Liver (tissue), 3 donors: ENCODE measurements around the gene JAGN1.
"Not testable (repeated sequence)": the region's sequence is repeated elsewhere in the genome, so short reads cannot be mapped to it uniquely, and the experiment has no call there.

Experiments used
- FOXA1 ChIP-seq: IDR thresholded peaks from 2 replicates; pipeline ENCODE4 v1.6.1; 2016; ENCODE audit warnings: antibody characterized with exemption
- GABPA ChIP-seq, 2 donors: IDR thresholded peaks in 1 of 2; conservative IDR thresholded peaks in 1 of 2; 2 replicates each; pipeline ENCODE4 v1.6.1; 2016; ENCODE audit warnings: antibody characterized with exemption in 2 of 2, mild to moderate bottlenecking in 1 of 2, moderate library complexity in 1 of 2
- HNF4A ChIP-seq, 2 donors: conservative IDR thresholded peaks; 2 replicates each; pipeline ENCODE4 v1.6.1; 2016; ENCODE audit warnings: antibody characterized with exemption in 2 of 2, mild to moderate bottlenecking in 2 of 2
- JUND ChIP-seq, 2 donors: IDR thresholded peaks; 2 replicates each; pipeline ENCODE4 v1.6.1; 2016; ENCODE audit warnings: antibody characterized with exemption in 2 of 2
- MAX ChIP-seq: IDR thresholded peaks from 2 replicates; pipeline ENCODE4 v1.6.1; 2016; ENCODE audit warnings: antibody characterized with exemption
- RAD21 ChIP-seq, 2 donors: IDR thresholded peaks; 2 replicates each; pipeline ENCODE4 v1.6.1; 2016; ENCODE audit warnings: antibody characterized with exemption in 2 of 2, mild to moderate bottlenecking in 2 of 2
- RXRA ChIP-seq, 2 donors: IDR thresholded peaks; 2 replicates each; pipeline ENCODE4 v1.6.1; 2017 to 2018; ENCODE audit warnings: antibody characterized with exemption in 2 of 2, mild to moderate bottlenecking in 1 of 2
- SP1 ChIP-seq: IDR thresholded peaks from 2 replicates; pipeline ENCODE4 v1.6.1; 2018; ENCODE audit warnings: antibody characterized with exemption, mild to moderate bottlenecking
- TAF1 ChIP-seq: conservative IDR thresholded peaks from 2 replicates; pipeline ENCODE4 v1.6.1; 2016; ENCODE audit warnings: antibody characterized with exemption, mild to moderate bottlenecking
- YY1 ChIP-seq: IDR thresholded peaks from 2 replicates; pipeline ENCODE4 v1.6.1; 2016; ENCODE audit warnings: antibody characterized with exemption, mild to moderate bottlenecking
- ZBTB33 ChIP-seq: IDR thresholded peaks from 2 replicates; pipeline ENCODE4 v1.6.1; 2016; ENCODE audit warnings: antibody characterized with exemption
- TF ChIP-seq, protein P1 (sequence below): fragments of 150-350 bp; IDR thresholded peaks from 2 replicates; pipeline ENCODE4 v1.5.1; 2017; ENCODE audit warnings: improper control_type of control experiment, low read depth, low read length; ENCODE audit not compliant: missing input control
- TF ChIP-seq, protein P2 (sequence below): IDR thresholded peaks from 2 replicates; pipeline ENCODE4 v1.6.1; 2016; ENCODE audit warnings: antibody characterized with exemption, mild to moderate bottlenecking
- TF ChIP-seq, protein P3 (sequence below): IDR thresholded peaks from 2 replicates; pipeline ENCODE4 v1.6.1; 2016; ENCODE audit warnings: antibody characterized with exemption
- donor health status: healthy.
- donor health status: healthy.

DNA sequence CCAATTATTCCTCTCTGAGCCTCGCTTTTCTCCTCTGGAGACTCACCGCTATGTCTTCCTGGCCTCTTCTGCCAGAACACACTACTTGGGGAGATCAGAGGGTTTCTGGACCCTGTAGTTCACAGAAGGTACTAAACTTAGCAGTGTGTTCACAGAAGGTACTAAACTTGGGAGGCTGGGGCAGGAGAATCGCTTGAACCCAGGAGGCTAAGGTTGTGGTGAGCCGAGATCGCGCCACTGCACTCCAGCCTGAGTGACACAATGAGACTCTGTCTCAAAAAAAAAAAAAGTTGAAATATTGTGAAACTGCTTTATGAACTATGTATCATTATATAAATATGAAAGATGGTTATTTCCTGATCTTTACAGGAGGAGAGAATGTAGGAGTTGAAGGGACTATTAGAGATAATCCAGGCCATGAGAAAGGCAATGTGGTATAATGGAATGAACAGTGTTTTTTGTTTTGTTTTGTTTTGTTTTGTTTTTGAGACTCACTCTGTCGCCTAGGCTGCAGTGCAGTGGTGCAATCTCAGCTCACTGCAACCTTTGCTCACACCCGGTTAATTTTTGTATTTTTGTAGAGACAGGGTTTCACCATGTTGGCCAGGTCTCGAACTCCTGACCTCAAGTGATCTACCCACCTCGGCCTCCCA, 6.5 kb downstream of the JAGN1 start:
- TF ChIP-seq, protein P1, sequence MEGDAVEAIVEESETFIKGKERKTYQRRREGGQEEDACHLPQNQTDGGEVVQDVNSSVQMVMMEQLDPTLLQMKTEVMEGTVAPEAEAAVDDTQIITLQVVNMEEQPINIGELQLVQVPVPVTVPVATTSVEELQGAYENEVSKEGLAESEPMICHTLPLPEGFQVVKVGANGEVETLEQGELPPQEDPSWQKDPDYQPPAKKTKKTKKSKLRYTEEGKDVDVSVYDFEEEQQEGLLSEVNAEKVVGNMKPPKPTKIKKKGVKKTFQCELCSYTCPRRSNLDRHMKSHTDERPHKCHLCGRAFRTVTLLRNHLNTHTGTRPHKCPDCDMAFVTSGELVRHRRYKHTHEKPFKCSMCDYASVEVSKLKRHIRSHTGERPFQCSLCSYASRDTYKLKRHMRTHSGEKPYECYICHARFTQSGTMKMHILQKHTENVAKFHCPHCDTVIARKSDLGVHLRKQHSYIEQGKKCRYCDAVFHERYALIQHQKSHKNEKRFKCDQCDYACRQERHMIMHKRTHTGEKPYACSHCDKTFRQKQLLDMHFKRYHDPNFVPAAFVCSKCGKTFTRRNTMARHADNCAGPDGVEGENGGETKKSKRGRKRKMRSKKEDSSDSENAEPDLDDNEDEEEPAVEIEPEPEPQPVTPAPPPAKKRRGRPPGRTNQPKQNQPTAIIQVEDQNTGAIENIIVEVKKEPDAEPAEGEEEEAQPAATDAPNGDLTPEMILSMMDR = not testable (repeated sequence)
- TF ChIP-seq, protein P2, sequence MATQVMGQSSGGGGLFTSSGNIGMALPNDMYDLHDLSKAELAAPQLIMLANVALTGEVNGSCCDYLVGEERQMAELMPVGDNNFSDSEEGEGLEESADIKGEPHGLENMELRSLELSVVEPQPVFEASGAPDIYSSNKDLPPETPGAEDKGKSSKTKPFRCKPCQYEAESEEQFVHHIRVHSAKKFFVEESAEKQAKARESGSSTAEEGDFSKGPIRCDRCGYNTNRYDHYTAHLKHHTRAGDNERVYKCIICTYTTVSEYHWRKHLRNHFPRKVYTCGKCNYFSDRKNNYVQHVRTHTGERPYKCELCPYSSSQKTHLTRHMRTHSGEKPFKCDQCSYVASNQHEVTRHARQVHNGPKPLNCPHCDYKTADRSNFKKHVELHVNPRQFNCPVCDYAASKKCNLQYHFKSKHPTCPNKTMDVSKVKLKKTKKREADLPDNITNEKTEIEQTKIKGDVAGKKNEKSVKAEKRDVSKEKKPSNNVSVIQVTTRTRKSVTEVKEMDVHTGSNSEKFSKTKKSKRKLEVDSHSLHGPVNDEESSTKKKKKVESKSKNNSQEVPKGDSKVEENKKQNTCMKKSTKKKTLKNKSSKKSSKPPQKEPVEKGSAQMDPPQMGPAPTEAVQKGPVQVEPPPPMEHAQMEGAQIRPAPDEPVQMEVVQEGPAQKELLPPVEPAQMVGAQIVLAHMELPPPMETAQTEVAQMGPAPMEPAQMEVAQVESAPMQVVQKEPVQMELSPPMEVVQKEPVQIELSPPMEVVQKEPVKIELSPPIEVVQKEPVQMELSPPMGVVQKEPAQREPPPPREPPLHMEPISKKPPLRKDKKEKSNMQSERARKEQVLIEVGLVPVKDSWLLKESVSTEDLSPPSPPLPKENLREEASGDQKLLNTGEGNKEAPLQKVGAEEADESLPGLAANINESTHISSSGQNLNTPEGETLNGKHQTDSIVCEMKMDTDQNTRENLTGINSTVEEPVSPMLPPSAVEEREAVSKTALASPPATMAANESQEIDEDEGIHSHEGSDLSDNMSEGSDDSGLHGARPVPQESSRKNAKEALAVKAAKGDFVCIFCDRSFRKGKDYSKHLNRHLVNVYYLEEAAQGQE = not testable (repeated sequence)
- not testable (repeated sequence) for TF ChIP-seq TAF1; JUND (IDR thresholded peaks at IDR 0.05); FOXA1; YY1; RAD21 (IDR thresholded peaks at IDR 0.05); GABPA (IDR thresholded peaks at IDR 0.05 in 1 of 2, conservative IDR thresholded peaks at IDR 0.05 in 1 of 2); MAX; ZBTB33
- TF ChIP-seq HNF4A (conservative IDR thresholded peaks at IDR 0.05) = peak; percentile 72 to 78
- TF ChIP-seq RXRA (IDR thresholded peaks at IDR 0.05) = peak; percentile 77 to 91
- TF ChIP-seq, protein P3, sequence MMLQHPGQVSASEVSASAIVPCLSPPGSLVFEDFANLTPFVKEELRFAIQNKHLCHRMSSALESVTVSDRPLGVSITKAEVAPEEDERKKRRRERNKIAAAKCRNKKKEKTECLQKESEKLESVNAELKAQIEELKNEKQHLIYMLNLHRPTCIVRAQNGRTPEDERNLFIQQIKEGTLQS = not testable (repeated sequence)
- TF ChIP-seq SP1 = peak; percentile 76
